ENCODE data around the gene TSPAN14. TPM values are rescaled to one million over a fixed set of nuclear protein-coding genes. Genes with fewer than 3 reads are reported as not detected.

TSPAN14 gene
- total RNA-seq, 1 experiment from 2014 or later: not detected

GRCh38 chr10:80539421-80540031, 85.4 kb downstream of the TSPAN14 start:
- no peak overlapping the region for H3K4me3 ChIP-seq (ENCODE audit: low read length)
- ChIA-PET POLR2A (ENCODE audit: unreplicated experiment) (no interaction called here), CTCF (no interaction called here)
- DNase-seq (no peak), ATAC-seq (no peak)
- no peak overlapping the region for H3K4me2 ChIP-seq (ENCODE audit: low read length)
- TF ChIP-seq EZH2phosphoT487 (IDR thresholded peaks at IDR 0.05; ENCODE audit: borderline replicate concordance, low read length) (no peak), EZH2 (IDR thresholded peaks at IDR 0.05; ENCODE audit: low read length, unreplicated experiment) (no peak), CTCF (conservative IDR thresholded peaks at IDR 0.05; ENCODE audit: low read depth, low read length) (no peak)
- H3K9ac ChIP-seq (ENCODE audit: low read length): no peak overlapping the region
- no peaks in the 10 kb centered on the region for H3K4me1 ChIP-seq (ENCODE audit: insufficient read depth, low read length)
- intact Hi-C loops (cut with micrococcal nuclease): no loop called here
- H3K27me3 ChIP-seq (ENCODE audit: low read length): no peaks in the 10 kb centered on the region
- no peak overlapping the region for H3K27ac ChIP-seq (ENCODE audit: low read length)
- no peaks in the 10 kb centered on the region for H3K9me2 ChIP-seq (replicated peaks; ENCODE audit: low read length)
- H3K36me3 ChIP-seq (ENCODE audit: low read depth, low read length): no peaks in the 10 kb centered on the region
- no peaks in the 10 kb centered on the region for H3F3A ChIP-seq (ENCODE audit: low read length, unreplicated experiment)
- no peaks in the 10 kb centered on the region for H4K20me1 ChIP-seq (ENCODE audit: low read length)
- H3K79me2 ChIP-seq (ENCODE audit: low read length): no peaks in the 10 kb centered on the region
- no TSS peak for BruUV-seq (replicated peaks)
- H2AFZ ChIP-seq (ENCODE audit: low read length): no peak overlapping the region
- no peaks in the 10 kb centered on the region for H3K9me3 ChIP-seq (ENCODE audit: low read length)

GRCh38 chr10:80540136-80540535, 86.0 kb downstream of the TSPAN14 start:
- Histone ChIP-seq H3K79me2 (ENCODE audit: low read length) (no peaks in the 10 kb centered on the region), H3K4me3 (ENCODE audit: low read length) (no peak overlapping the region), H3K27ac (ENCODE audit: low read length) (no peak overlapping the region), H3K9me3 (ENCODE audit: low read length) (no peaks in the 10 kb centered on the region), H3K9ac (ENCODE audit: low read length) (no peak overlapping the region), H4K20me1 (ENCODE audit: low read length) (no peaks in the 10 kb centered on the region), H3F3A (ENCODE audit: low read length, unreplicated experiment) (no peaks in the 10 kb centered on the region), H3K9me2 (replicated peaks; ENCODE audit: low read length) (no peaks in the 10 kb centered on the region), H3K4me1 (ENCODE audit: insufficient read depth, low read length) (no peaks in the 10 kb centered on the region), H2AFZ (ENCODE audit: low read length) (no peak overlapping the region), H3K4me2 (ENCODE audit: low read length) (no peak overlapping the region), H3K27me3 (ENCODE audit: low read length) (no peaks in the 10 kb centered on the region), H3K36me3 (ENCODE audit: low read depth, low read length) (no peaks in the 10 kb centered on the region)
- POLR2A ChIA-PET (ENCODE audit: unreplicated experiment): no interaction called here
- no peak for ATAC-seq
- intact Hi-C loops (cut with micrococcal nuclease): no loop called here
- TF ChIP-seq EZH2phosphoT487 (IDR thresholded peaks at IDR 0.05; ENCODE audit: borderline replicate concordance, low read length) (no peak), CTCF (conservative IDR thresholded peaks at IDR 0.05; ENCODE audit: low read depth, low read length) (no peak), EZH2 (IDR thresholded peaks at IDR 0.05; ENCODE audit: low read length, unreplicated experiment) (no peak)
- no peak for DNase-seq
- CTCF ChIA-PET: no interaction called here
- BruUV-seq (replicated peaks): no TSS peak

- ATAC-seq (no peak), DNase-seq (no peak)
- Histone ChIP-seq H3K9ac (ENCODE audit: low read length) (no peak overlapping the region), H3K4me3 (ENCODE audit: low read length) (no peak overlapping the region), H3K9me2 (replicated peaks; ENCODE audit: low read length) (no peaks in the 10 kb centered on the region), H3K27me3 (ENCODE audit: low read length) (no peaks in the 10 kb centered on the region), H2AFZ (ENCODE audit: low read length) (no peak overlapping the region), H3K36me3 (ENCODE audit: low read depth, low read length) (no peaks in the 10 kb centered on the region), H3K27ac (ENCODE audit: low read length) (no peak overlapping the region), H3F3A (ENCODE audit: low read length, unreplicated experiment) (no peaks in the 10 kb centered on the region), H3K79me2 (ENCODE audit: low read length) (no peaks in the 10 kb centered on the region), H3K4me2 (ENCODE audit: low read length) (no peak overlapping the region), H3K4me1 (ENCODE audit: insufficient read depth, low read length) (no peaks in the 10 kb centered on the region), H4K20me1 (ENCODE audit: low read length) (no peaks in the 10 kb centered on the region), H3K9me3 (ENCODE audit: low read length) (no peaks in the 10 kb centered on the region)
- TF ChIP-seq CTCF (conservative IDR thresholded peaks at IDR 0.05; ENCODE audit: low read depth, low read length) (no peak), EZH2 (IDR thresholded peaks at IDR 0.05; ENCODE audit: low read length, unreplicated experiment) (no peak), EZH2phosphoT487 (IDR thresholded peaks at IDR 0.05; ENCODE audit: borderline replicate concordance, low read length) (no peak)
- no TSS peak for BruUV-seq (replicated peaks)
- intact Hi-C loops (cut with micrococcal nuclease): no loop called here
- ChIA-PET POLR2A (ENCODE audit: unreplicated experiment) (no interaction called here), CTCF (no interaction called here)
These were observed 86.5 kb downstream of the TSPAN14 start for GRCh38 chr10:80540618-80540980.

Measured in PC-3 (cell line).